Subcutaneous adipose tissue (tissue), 4 donors: ENCODE measurements around the gene ATAD5. TPM values are rescaled to one million over a fixed set of nuclear protein-coding genes. Genes with fewer than 3 reads are reported as not detected.

Experiments
- CTCF ChIP-seq: fragments of 450-650 bp; IDR thresholded peaks from one replicate; pipeline ENCODE4 v1.5.1; 2016; ENCODE audit warnings: low read depth, mild to moderate bottlenecking, control low read depth, antibody characterized with exemption, moderate library complexity
- total RNA-seq, 4 donors: library from RNA; depleted of rRNA; stranded (reverse); fragments of >200 nt; gene quantifications; one replicate each; pipeline ENCODE4 v1.1.0, GENCODE V29; 2016

Gene ATAD5
- total RNA-seq, 4 donors from 2014 or later = 1.5 to 2.9 (median 1.9) TPM

- TF ChIP-seq CTCF = no peak
Measured at GRCh38 chr17:30906101-30906911, 74.5 kb downstream of the ATAD5 start, which contains the start of gene TEFM. TEFM (minus strand) TSS chr17:30906238; CDS start chr17:30906198, 40 bp downstream.

- no peak for TF ChIP-seq CTCF
Measured at GRCh38 chr17:30908717-30909420, 77.1 kb downstream of the ATAD5 start.

DNA sequence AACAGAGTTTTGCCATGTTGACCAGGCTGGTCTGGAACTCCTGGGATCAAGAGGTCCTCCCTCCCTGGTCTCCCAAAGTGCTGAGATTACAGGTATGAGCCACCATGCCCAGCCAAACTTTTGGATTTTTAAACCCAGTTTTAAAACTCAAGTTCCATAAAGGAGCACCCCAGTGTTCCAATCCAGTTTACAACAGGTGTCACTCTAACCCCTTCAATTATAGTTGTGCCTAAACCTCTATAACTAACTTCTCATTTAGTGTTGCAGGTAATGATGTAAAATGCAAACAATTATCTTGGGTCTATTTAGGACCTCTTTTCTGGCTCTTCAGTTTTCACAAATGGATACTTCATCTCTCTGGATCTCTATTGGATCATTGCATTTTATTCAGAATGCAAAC, 82.2 kb downstream of the ATAD5 start:
- no peak for TF ChIP-seq CTCF

DNA sequence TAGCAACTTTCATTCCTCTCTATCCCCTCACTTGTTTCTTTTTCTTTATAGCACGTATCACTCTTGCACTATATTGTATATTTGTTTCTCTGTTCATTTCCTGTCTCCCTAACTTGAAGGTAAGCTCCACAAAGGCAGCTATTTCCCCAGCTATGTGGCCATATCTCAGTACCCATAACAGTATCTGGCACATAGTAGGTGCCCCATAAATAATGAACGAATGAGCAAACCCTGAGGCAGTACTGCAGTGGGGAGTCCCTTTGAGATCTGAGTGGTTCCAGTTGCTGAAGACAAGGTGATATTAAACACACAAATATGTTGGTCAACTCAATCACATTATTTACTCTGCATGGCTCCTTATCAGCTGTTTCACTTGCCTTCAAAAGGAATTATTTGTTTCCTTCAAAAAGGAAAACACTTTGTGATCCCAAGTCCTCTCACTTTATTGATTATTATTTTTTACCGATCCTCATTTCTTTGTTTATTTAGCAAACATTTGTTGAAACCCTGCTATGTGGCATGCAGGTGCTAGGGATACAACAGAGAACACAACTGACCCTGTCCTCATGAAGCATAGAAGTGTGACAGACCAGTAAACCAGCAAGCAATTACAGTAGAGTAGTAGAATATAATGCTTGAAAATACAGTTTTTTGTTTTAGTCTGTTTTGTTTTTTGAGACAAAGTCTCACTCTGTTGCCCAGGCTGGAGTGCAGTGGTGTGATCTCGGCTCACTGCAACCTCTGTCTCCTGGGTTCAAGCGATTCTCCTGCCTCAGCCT, 84.3 kb downstream of the ATAD5 start:
- TF ChIP-seq CTCF = no peak

GRCh38 chr17:30917050-30917449, 85.3 kb downstream of the ATAD5 start:
- TF ChIP-seq CTCF = no peak

GRCh38 chr17:30920282-30920681, 88.5 kb downstream of the ATAD5 start:
- TF ChIP-seq CTCF = no peak
